Activated CD8-positive, alpha-beta memory T cell treated with anti-CD3 and anti-CD28 coated beads for 4 hours (primary cell): ENCODE data around the gene ITGB3.

Experiments
- DNase-seq, 2 donors: peaks; one replicate each; pipeline ENCODE4 v3.0.0-alpha.2; 2020; ENCODE audit warnings: low read depth in 2 of 2

The ITGB3 gene

GRCh38 chr17:47275245-47275984 is 21.8 kb downstream of the ITGB3 start:
- no peak for DNase-seq

DNA sequence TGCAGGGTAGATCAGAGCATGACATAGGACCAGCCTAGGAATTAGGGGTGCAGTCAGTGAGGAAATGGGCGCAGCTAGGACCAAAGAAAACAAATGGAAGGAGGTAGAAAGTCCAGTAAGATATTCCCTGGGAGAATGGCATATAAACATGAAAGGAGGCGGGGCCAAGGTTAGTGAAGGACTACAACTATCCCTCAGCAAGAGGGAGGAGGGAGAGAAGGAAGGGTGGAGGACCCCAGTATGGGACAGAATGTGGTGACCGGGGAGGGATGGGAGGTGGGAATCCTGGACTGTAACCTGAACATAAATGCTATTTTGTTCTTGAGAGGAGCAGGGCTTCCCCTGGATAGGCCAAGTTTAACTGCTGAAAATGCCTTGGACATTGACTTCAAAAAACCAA is 22.8 kb downstream of the ITGB3 start:
- DNase-seq = no peak

DNA sequence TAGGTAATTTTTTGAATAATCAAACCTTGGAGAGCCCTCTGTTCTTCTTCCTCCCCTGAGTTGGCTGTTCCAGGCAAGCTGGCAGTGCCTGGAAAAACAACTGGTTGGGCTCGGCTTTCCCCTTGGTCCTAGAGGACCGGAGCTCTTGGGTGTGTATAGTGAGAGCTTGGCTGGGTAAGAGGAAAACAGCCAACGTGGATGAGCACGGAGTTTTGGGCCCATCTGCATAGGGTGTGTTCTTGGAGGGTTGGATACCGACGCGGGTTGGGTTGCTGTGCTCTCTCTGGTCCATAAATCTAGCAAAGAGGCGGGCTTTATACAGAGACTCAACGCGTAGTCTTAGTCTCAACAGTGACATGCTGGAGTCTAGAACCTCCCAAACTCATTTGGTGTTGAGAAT is 23.2 kb downstream of the ITGB3 start:
- DNase-seq = no peak

DNA sequence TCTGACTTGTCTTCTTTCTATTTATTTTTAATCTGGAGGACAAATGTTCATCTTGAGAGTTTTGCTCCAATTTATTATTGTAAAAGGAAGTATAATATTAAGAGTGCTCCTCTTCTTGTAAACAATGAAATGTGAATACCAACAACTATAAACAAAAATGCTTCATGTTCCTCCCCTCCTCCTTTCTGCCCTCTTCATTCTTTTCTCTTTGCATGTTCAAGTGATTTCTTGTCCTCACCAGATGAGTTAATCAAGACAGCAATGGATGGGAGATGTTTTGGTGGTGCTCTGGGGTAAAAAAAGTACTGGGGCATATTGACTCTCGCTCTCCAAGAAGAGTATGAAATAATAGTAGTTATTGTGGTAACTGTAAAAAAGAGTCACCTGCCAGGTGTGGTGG is 24.3 kb downstream of the ITGB3 start:
- DNase-seq = no peak

GRCh38 chr17:47278561-47278960 is 24.9 kb downstream of the ITGB3 start:
- DNase-seq = no peak

- no peak for DNase-seq
These were observed 25.6 kb downstream of the ITGB3 start for GRCh38 chr17:47279062-47279801.

DNA sequence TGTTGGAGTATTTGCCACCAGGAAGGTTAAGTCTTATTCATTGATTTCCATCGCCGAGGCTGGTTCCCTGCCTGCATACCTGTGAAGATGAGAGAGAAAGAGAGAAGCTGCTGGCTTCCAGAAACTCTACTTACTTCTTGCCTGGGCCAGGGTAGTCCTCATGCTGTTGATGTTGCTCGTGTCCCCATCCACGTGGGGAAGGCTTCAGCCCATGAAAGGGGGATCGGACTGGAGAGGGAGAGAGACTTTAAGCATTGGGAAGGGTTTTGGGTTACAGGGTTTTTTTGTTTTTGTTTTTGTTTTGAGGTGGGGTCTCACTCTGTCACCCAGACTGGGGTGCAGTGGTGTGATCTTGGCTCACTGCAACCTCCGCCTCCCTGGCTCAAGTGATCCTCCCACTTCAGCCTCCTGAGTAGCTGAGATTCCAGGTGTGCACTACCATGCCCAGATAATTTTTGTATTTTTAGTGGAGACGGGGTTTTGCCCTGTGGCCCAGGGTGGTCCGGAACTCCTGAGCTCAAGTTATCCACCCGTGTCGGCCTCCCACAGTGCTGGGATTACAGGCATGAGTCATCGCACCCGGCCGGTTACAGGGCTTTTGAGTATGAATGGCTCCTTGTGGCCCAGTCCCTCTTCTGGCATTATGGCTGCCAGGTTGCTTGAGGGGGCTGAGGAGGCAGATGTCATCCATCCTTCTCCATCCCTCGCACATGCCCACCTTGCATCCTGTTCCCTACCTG is 26.6 kb downstream of the ITGB3 start:
- DNase-seq = no peak

GRCh38 chr17:47281216-47281615 is 27.6 kb downstream of the ITGB3 start:
- no peak for DNase-seq

GRCh38 chr17:47285003-47285402 is 31.4 kb downstream of the ITGB3 start:
- DNase-seq = no peak

DNA sequence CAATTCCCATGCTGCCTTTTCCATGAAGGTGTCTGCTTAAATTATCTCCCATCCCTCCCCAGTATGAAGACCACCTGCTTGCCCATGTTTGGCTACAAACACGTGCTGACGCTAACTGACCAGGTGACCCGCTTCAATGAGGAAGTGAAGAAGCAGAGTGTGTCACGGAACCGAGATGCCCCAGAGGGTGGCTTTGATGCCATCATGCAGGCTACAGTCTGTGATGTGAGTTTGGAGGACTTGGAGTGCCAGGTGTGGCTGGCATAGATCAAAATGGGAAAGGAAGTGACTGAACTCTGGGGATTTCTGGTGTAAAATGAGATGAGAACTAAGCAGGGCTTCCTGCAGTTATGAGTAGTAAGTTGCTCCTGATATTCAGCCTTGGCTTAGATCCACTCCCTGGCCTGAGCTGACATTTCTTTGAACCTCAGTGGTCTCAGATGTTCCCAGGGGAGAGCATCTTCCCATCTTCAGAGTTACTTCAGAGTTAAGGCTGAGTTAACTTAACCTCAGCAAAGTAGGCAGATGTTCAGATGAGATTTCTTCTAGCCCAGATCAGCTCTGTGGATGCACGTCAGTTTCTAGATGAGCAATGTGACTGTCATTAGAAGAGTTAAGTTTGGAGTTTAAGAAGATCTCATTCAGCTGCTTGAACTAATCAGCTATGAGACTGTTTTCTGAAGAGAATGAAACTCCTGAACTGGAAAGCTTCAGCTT is 32.7 kb downstream of the ITGB3 start:
- no peak for DNase-seq

GRCh38 chr17:47287068-47287467 is 33.4 kb downstream of the ITGB3 start:
- DNase-seq = no peak

GRCh38 chr17:47287639-47288038 is 34.0 kb downstream of the ITGB3 start:
- DNase-seq = no peak

GRCh38 chr17:47288531-47289116 is 35.0 kb downstream of the ITGB3 start:
- DNase-seq = no peak

- no peak for DNase-seq
These were observed 35.7 kb downstream of the ITGB3 start for GRCh38 chr17:47289302-47289701.

GRCh38 chr17:47290870-47291241 is 37.2 kb downstream of the ITGB3 start:
- no peak for DNase-seq

DNA sequence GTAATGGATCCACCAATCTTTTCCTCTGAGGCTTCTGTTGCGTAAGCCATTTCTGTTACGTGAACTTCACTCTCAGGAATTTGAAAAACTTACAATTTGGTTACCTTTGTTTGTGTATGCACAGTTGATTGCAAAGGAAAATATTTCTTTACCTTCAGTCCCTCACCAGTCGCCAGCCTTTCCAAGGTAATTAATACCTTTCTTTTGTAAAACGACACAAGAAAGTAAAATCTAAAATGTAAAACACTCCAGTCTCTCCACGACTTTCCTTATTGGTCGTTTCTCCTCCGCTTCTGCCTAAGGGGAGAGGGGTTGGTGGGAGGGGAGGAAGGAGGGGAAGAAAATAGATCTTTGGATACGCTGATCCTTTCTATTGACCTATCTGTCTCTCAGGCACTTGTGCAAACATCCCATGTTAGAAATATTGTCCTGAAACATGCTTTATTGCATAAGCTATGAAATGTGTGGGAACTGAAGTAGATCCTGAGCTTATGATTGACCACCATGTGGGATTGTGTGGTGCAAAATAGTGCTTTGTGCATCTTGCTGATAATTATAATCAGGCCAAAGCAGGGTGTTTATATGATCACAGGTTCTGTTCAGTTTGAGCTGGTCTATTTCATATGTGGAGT is 37.7 kb downstream of the ITGB3 start:
- no peak for DNase-seq

GRCh38 chr17:47292206-47292605 is 38.6 kb downstream of the ITGB3 start:
- DNase-seq = no peak

DNA sequence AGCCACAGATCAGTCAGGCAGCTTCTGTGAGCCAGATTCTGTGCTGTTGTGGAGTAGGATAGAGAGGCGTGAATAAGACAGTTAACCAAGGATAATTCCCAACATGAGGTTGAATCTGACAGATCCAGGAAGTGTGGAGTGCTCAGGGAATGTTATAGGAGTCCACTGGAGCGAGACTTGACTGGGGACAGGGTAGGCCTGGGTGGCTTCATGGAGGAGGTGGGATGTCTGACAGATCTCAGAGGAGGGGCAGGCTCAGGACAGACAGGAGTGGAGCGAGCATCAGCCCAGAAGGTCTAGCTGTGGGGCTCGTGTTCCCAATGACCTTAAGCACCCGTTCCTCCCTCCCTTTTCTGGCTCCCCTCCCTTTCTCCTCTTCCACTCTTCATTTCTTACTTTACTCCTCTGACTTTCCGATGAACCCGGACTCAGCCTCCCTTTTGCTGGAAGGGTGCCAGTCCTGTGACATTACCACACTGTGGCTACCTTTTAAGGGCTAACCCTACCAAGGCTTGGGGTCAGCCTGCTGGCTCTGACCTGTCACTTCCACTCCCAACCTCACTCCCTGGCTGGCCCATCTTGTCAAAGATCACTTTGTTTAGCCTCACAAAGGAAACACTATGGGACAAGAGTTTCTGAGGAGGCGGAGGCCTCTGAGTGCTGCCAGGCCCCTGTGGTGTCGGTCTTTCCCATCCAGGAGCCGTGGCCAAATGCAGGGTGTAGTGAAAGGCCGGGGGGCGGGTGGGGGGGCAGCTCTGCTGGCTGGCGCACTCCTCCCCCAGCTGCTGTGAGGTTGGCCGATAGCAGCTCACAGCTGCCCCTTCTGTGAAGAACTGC is 41.6 kb downstream of the ITGB3 start:
- DNase-seq = no peak

DNA sequence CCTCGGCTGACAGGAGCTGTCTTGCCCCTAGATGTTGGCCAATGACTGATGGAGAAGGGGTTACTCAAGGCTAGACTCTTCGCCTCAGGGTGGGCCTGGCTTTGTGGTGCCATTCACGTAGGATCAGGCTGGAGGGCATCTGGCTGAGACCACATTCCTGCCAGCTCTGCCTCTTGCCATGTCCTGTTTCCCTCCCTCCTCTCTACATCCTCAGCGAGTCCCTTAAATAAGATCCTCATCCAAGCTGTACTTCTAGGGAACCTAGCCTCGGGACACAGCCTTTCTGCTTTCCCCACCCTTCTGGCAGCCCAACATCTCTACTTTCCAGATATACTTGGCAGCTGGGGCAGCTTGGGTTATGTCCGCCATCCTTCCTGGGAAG is 42.2 kb downstream of the ITGB3 start:
- no peak for DNase-seq

DNA sequence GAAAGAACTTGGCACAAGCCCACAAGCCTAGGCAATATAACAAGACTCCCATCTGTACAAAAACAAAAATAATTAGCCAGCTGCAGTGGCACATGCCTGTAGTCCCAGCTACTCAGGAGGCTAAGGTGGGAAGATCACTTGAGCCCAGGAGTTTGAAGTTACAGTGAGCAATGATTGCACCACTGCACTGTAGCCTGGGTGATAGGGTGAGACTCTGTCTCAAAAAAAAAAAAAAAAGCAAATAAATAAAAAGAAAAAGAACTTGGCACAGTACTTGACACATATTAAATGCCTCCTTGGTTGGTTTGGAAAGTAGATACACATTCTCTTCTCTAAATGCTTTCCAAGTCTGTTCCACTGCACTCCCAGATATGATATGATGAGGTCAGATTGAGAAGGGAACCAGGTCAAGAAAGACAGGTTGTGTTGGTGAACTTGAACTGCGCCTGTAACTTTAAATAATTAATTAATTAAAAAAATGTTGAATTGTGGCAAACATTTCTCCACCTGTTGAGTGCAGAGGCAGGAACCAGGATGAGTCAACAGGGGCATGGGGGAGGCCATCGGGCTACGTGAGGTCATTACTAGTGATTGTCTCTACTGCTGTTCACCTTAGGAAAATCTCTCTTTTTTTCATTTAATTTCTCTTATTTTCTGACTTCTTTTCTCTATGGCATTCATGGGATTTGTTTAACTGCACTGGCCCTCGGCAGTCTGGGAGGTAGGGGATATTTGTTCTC is 44.2 kb downstream of the ITGB3 start:
- DNase-seq = no peak
